K562 (cell line): ENCODE results near the gene ZNF831.

Experiments
- EZH2 ChIP-seq: IDR thresholded peaks from 2 replicates; pipeline ENCODE4 v1.6.1; 2012; ENCODE audit warnings: low read depth, mild to moderate bottlenecking, inconsistent platforms, low read length, borderline replicate concordance
- HMG20A ChIP-seq: fragments of 450-650 bp; formaldehyde crosslinking; conservative IDR thresholded peaks from 2 replicates; pipeline ENCODE4 v1.4.0; 2020; ENCODE audit warnings: mild to moderate bottlenecking, mixed read lengths
- NCOA1 ChIP-seq: fragments of 450-650 bp; IDR thresholded peaks from 2 replicates; pipeline ENCODE4 v1.6.1; 2016; ENCODE audit warnings: low read depth
- NCOA4 ChIP-seq: fragments of 450-650 bp; IDR thresholded peaks from 2 replicates; pipeline ENCODE4 v1.6.1; 2018; ENCODE audit warnings: mild to moderate bottlenecking; ENCODE audit not compliant: partially characterized antibody
- NELFE ChIP-seq: IDR thresholded peaks from 2 replicates; pipeline ENCODE4 v1.6.1; 2011; ENCODE audit warnings: mild to moderate bottlenecking; ENCODE audit not compliant: insufficient read depth, insufficient read length
- NRF1 ChIP-seq, 2 experiments: fragments of 450-650 bp; IDR thresholded peaks in 1 of 2; conservative IDR thresholded peaks in 1 of 2; 2 replicates each; pipeline ENCODE4 v1.6.1; 2014; ENCODE audit warnings: mild to moderate bottlenecking in 2 of 2
- PHF8 ChIP-seq: fragments of 200-600 bp; sonication (generic); IDR thresholded peaks from 2 replicates; pipeline ENCODE4 v1.6.1; 2012; ENCODE audit warnings: mixed run types, mild to moderate bottlenecking, inconsistent platforms, low read length, moderate library complexity, borderline replicate concordance
- TRIM24 ChIP-seq, 2 experiments: fragments of 450-650 bp; IDR thresholded peaks; 2 replicates each; pipeline ENCODE4 v1.6.1; 2016
- YY1 ChIP-seq, 3 experiments: IDR thresholded peaks; 2 replicates each; pipeline ENCODE4 v1.6.1; 2011; ENCODE audit warnings: low read length in 2 of 3, mild to moderate bottlenecking in 2 of 3, moderate library complexity in 2 of 3, borderline replicate concordance in 1 of 3, control low read depth in 1 of 3, low read depth in 1 of 3; ENCODE audit not compliant: insufficient read depth in 3 of 3, insufficient replicate concordance in 2 of 3, control insufficient read depth in 1 of 3, insufficient read length in 1 of 3; ENCODE audit errors: extremely low read depth in 1 of 3
- TF ChIP-seq, protein P1 (sequence below), 3 experiments: IDR thresholded peaks in 2 of 3; conservative IDR thresholded peaks in 1 of 3; 2 replicates each; pipeline ENCODE4 v1.5.1; 2011 to 2012; ENCODE audit warnings: low read length in 3 of 3, mild to moderate bottlenecking in 3 of 3, control low read depth in 2 of 3, improper control_type of control experiment in 1 of 3, inconsistent platforms in 1 of 3, low read depth in 1 of 3, mixed read lengths in 1 of 3, moderate library complexity in 1 of 3; ENCODE audit not compliant: insufficient read depth in 2 of 3

DNA sequence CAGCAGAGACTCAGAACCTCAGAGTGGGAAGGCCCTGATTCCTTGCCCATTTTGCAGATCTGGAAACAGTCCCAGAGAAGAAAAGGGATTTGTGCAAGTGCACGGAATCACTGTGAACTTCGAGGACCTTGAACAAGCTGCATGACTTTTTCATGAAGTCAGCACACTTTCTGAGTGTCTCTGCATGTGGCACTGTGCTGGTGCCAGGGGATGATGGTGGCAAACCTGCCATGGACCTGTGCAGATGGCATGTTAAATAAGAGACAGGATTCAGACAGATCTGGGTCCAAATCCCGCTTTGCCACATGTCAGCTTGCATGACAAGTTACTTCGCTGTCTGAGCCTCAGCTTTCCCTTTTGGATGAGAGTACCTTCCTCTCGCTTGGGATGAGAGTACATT, 26.8 kb downstream of the ZNF831 start:
- TF ChIP-seq NELFE = no peak
- no peak for TF ChIP-seq NCOA1
- no peak for TF ChIP-seq PHF8
- TF ChIP-seq, protein P1, sequence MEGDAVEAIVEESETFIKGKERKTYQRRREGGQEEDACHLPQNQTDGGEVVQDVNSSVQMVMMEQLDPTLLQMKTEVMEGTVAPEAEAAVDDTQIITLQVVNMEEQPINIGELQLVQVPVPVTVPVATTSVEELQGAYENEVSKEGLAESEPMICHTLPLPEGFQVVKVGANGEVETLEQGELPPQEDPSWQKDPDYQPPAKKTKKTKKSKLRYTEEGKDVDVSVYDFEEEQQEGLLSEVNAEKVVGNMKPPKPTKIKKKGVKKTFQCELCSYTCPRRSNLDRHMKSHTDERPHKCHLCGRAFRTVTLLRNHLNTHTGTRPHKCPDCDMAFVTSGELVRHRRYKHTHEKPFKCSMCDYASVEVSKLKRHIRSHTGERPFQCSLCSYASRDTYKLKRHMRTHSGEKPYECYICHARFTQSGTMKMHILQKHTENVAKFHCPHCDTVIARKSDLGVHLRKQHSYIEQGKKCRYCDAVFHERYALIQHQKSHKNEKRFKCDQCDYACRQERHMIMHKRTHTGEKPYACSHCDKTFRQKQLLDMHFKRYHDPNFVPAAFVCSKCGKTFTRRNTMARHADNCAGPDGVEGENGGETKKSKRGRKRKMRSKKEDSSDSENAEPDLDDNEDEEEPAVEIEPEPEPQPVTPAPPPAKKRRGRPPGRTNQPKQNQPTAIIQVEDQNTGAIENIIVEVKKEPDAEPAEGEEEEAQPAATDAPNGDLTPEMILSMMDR (IDR thresholded peaks at IDR 0.05 in 2 of 3, conservative IDR thresholded peaks at IDR 0.05 in 1 of 3; ENCODE audit: insufficient read depth in 2 of 3, low read depth in 1 of 3, low read length in 3 of 3) = no peak
- TF ChIP-seq TRIM24 (IDR thresholded peaks at IDR 0.05) = no peak
- TF ChIP-seq NCOA4 = no peak
- TF ChIP-seq YY1 (IDR thresholded peaks at IDR 0.05; ENCODE audit: borderline replicate concordance in 1 of 3, control insufficient read depth in 1 of 3, extremely low read depth in 1 of 3, insufficient read depth in 3 of 3, insufficient read length in 1 of 3, insufficient replicate concordance in 2 of 3, low read depth in 1 of 3, low read length in 2 of 3) = no peak
- TF ChIP-seq EZH2 = no peak
- TF ChIP-seq HMG20A (CRISPR knock-in tag) = no peak
- TF ChIP-seq NRF1 (conservative IDR thresholded peaks at IDR 0.05 in 1 of 2, IDR thresholded peaks at IDR 0.05 in 1 of 2) = no peak
